NCI-H226 (cell line): ENCODE data around the gene MAN1A1.

ENCODE experiments used
- DNase-seq: peaks from one replicate; pipeline ENCODE4 v3.0.0-alpha.2; 2015

The MAN1A1 gene

DNA sequence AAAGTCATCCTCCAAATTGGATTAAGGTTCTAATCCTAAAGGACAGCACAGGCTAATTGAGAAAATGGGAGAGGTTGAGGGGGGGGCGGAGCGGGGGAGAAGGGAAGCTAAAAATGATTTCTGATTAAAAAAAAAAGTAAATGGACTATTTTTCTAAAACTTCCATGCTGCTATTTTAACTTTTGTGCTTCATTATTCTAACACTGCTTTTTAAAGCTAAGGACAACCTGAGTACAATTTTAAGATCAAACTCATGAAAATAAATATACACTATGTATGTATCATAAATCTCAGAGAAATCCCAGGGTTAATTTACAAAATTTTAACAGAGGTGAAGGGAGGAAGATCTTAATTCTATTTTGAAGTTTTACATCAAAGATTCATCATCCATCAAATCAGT is 4.4 kb downstream of the MAN1A1 start:
- DNase-seq, result no peak

DNA sequence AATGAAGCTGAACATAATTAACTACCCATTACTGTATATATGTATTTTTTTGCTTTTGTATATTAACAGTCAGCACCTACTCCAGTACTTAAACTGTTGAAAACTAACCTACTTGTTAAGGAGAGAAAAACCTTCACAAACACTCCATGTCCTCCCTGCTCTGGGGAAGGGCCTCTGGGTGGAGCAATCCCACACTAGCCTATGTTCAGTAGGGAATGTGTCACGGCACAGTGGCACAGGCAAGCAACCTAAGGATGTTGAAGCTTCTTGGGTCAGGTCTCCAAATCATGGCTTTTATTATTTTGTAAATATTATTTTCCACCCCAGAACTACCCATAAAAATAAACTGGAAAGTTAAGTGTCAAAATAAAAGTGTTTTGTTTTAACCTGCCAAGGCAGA is 5.3 kb downstream of the MAN1A1 start:
- no peak for DNase-seq

- no peak for DNase-seq
These were observed 5.9 kb downstream of the MAN1A1 start for GRCh38 chr6:119343573-119344146.

GRCh38 chr6:119343167-119343566 is 6.4 kb downstream of the MAN1A1 start:
- no peak for DNase-seq

- no peak for DNase-seq
These were observed 7.1 kb downstream of the MAN1A1 start for GRCh38 chr6:119342430-119342829.

GRCh38 chr6:119340796-119341487 is 8.6 kb downstream of the MAN1A1 start:
- DNase-seq, result no peak

GRCh38 chr6:119339941-119340456 is 9.6 kb downstream of the MAN1A1 start:
- DNase-seq, result no peak

DNA sequence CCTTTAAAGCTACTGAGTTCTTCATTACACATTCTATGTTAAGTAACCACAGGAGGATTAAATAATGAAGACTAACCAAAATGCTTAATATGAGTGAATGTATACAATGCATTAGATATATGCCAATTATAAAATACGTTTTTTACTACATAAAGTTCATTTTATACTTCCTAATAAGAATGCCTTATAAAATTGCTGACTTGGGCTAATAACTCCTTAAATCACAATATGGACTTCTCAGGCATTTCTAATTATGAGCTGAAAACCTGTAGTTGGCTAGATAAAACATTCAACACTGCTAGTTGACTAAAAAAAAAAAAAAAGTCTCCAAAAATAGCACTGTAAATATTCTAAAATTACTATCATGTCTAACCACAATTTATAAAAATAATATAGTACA is 11.8 kb downstream of the MAN1A1 start:
- DNase-seq, result no peak

- DNase-seq, result no peak
These were observed 12.3 kb downstream of the MAN1A1 start for GRCh38 chr6:119337252-119337651.

DNA sequence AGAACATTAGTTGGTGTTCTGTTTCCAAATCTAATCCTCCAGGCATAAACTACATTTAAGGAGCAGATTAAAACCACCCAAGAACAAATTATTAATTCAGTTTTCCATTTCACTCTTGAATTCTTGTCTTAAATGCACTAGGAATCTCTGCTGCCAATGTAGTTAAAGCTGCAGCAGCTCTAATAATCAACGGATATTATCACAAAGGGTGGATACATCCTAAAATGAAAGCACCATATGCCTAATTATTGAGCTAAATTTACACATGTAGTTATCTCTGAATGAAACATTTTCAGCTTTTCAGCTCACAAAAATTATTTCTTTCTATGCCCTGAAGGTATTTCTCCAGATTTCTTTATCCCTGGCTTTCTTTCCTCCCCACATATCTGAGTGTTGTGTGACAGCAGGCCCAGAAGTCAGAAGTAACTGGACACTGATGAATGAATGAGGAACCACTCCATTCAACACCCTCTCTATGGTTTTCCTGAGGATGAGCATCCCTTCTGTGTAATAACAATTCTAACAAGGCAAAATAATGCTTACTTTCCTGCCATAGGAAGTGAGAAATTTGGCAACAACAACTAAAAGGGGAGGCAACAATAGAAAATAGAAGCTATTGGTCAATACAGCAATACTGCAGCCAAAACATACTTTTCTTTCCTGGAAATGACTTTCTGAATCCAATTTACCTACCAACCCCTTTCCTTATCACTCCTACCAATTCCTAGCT is 14.9 kb downstream of the MAN1A1 start:
- no peak for DNase-seq

GRCh38 chr6:119333707-119334295 is 15.8 kb downstream of the MAN1A1 start:
- no peak for DNase-seq

DNA sequence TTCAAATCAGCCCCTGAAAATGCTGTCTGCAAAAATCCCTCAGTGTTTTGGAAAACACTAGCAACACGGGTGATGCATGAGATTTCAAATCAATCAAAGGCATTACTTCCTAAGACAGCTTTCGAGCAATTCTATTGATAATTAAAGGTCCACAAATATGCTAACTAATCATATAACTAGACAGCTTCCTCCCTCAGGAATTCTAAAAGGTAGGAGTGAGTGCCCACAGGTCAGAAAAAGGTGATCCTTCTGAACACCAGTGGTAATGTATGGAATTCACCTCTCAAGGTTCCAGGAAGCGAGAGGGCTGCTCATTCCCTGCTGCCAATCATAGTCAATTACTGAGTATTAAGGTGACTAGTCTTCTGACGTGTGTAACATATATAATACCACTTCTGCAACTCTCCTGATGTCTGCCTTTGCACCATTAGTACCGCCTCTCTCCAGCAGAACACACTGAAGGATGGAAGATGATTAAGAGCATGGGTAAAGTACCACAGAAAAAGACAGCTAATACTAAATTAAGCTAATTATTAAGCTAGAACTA is 16.4 kb downstream of the MAN1A1 start:
- DNase-seq, result no peak

DNA sequence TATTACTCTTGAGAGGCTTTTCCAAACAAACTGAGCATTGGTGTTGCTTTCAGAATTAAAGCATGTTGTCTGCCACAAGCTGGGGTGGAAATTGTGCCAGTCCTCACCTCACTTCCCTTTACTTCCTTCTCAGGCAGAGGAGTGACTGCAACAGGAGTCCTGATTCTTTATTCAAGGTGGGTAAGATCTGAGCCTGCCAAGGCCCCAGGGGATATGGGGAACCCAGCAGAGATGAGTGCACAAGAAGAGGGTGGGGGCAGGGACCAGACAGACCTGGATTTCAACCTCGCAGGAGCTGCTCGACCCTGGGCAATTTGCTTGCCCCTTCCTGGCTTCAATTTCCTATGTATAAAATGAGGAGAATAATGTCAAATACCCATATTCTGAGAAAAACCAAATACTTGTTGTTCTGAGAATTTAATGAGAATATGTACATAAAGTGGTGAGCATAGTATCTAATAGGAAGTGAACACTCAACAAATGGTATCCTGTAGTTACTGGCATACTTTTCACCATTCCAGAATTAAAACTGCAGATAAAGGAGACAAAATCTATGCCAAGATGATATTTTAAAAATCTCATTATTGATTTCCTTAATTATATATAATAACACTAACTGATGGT is 17.8 kb downstream of the MAN1A1 start:
- no peak for DNase-seq

DNA sequence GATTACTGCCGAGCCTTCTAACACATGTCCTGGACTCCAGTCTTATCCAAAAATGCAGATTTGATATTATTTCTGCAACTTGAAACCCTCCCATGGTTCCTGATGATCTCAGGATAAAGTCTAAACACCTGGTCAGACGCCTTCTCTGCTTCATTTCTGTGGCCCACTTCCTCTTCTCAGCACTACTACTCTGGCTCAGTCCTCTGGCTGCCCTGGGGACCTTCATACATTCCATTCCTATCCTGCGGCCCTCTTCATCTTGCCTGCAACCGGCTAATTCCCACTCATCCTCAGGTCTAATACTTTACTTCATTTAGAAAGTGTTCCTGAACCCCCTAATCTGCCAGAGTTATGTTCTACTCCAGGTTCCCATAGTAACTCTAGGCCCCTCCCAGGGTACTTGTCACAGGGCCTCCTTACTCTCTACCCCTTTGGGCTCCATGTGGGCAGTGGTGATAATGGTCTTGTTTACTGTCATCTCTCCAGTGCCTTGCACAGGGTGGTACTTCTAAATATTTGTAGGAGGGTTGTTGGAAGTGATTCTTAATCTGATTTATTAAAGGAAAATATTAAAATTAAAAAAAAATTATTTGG is 18.9 kb downstream of the MAN1A1 start:
- no peak for DNase-seq

GRCh38 chr6:119329794-119330180 is 19.8 kb downstream of the MAN1A1 start:
- no peak for DNase-seq

GRCh38 chr6:119328892-119329793 is 20.4 kb downstream of the MAN1A1 start:
- DNase-seq, result no peak

DNA sequence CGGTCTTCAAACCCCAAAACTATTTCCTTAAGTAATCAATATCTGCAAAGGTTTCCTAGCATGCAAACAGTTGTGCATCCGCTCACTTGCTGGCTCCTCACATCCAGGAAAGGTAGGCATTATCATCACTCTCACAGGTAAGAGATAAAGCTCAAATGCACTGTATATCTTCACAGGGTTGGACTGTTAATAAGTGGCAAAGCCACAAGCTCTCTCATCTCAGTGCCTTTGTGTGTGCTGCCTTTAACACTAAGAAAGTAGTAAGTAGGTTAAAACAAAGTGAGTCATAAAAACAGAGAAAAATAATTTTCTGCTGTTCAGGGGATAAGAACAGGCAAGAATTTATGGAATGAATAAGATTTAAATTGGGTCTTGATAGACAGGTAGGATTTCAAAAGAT is 21.3 kb downstream of the MAN1A1 start:
- DNase-seq, result no peak

DNA sequence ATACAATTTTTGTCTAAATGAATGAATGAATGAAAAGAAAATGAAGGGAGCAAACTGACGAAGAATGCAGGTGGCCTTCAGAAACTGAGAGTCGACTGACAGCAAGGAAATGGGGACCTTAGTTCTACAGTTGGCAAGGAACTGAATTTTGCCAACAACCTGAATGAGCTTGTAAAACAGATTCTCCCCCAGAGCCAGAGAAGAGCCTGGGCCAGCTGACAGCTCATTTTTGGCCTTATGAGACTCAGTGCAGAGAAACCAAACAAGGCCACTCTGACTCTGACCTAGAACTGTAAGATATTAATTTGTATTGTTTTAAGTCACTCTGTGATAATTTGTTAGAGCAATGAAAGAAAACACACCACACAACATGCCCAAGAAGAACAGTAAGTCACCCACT is 21.8 kb downstream of the MAN1A1 start:
- no peak for DNase-seq

- DNase-seq, result no peak
These were observed 23.1 kb downstream of the MAN1A1 start for GRCh38 chr6:119326291-119327005.

GRCh38 chr6:119325559-119326265 is 23.8 kb downstream of the MAN1A1 start:
- DNase-seq, result no peak
